ENCODE data around the gene NOL6. TPM values are rescaled to one million over a fixed set of nuclear protein-coding genes. Genes with fewer than 3 reads are reported as not detected.
"Not testable (repeated sequence)": the region's sequence is repeated elsewhere in the genome, so short reads cannot be mapped to it uniquely, and the experiment has no call there.

NOL6 gene
- total RNA-seq, 1 donor from 2014 or later: 14.6 TPM

GRCh38 chr9:33465096-33465495 is 8.6 kb downstream of the NOL6 start:
- Histone ChIP-seq H3K27ac (ENCODE audit: low read depth, low read length) (no peak overlapping the region), H3K36me3 (ENCODE audit: control insufficient read depth in 3 of 3, insufficient read depth in 3 of 3, low read length in 3 of 3) (peaks cover 89 to 96% (median 93%) of the 10 kb centered on the region in 3 donors), H3K4me3 (ENCODE audit: low read length in 3 of 3) (no peak overlapping the region), H3K27me3 (ENCODE audit: control insufficient read depth in 3 of 3, insufficient read depth in 3 of 3, low read length in 3 of 3) (no peaks in the 10 kb centered on the region), H3K9ac (ENCODE audit: low read depth in 1 of 3, low read length in 3 of 3) (no peak overlapping the region), H3K4me1 (ENCODE audit: control insufficient read depth in 3 of 3, insufficient read depth in 3 of 3, low read length in 3 of 3) (no peaks in the 10 kb centered on the region), H3K9me3 (ENCODE audit: control insufficient read depth in 3 of 3, low read length in 3 of 3) (no peaks in the 10 kb centered on the region)

DNA sequence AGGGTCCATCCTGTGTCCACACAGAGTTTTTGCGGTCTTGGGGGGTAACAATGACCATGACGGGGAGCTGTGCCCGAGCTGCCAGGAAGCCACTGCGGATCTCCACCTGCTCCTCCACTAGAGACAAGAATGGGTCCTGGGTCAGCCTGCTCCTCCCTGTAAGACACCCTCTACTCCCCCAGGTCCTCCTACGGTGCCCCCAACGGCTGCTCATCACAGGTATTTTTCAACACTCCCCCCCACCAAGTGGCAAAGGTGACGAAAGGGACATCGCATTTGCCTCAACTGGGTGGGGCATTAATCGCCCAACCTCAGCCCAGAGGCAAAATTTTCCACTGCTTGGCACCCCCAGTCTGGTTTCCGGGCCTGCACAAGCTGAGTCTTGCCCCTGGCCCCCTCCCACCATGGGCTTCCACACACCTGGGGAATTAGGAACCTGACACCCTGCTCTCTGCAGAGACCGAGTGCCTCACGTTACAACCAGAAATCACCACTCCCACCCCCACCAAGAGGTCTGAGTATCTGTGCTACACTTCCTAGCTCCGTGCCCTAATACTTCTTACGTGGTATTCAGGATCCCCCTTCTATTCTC is 9.6 kb downstream of the NOL6 start:
- H3K36me3 ChIP-seq (ENCODE audit: control insufficient read depth in 3 of 3, insufficient read depth in 3 of 3, low read length in 3 of 3): peaks cover 79 to 86% (median 84%) of the 10 kb centered on the region in 3 donors
- no peaks in the 10 kb centered on the region for H3K9me3 ChIP-seq (ENCODE audit: control insufficient read depth in 3 of 3, low read length in 3 of 3)
- no peak overlapping the region for H3K27ac ChIP-seq (ENCODE audit: low read depth, low read length)
- no peak overlapping the region for H3K9ac ChIP-seq (ENCODE audit: low read depth in 1 of 3, low read length in 3 of 3)
- H3K4me3 ChIP-seq (ENCODE audit: low read length in 3 of 3): no peak overlapping the region
- no peaks in the 10 kb centered on the region for H3K27me3 ChIP-seq (ENCODE audit: control insufficient read depth in 3 of 3, insufficient read depth in 3 of 3, low read length in 3 of 3)
- H3K4me1 ChIP-seq (ENCODE audit: control insufficient read depth in 3 of 3, insufficient read depth in 3 of 3, low read length in 3 of 3): no peaks in the 10 kb centered on the region

GRCh38 chr9:33463151-33463550 is 10.6 kb downstream of the NOL6 start:
- Histone ChIP-seq H3K36me3 (ENCODE audit: control insufficient read depth in 3 of 3, insufficient read depth in 3 of 3, low read length in 3 of 3) (peaks cover 70 to 76% (median 74%) of the 10 kb centered on the region in 3 donors), H3K4me3 (ENCODE audit: low read length in 3 of 3) (no peak overlapping the region), H3K9me3 (ENCODE audit: control insufficient read depth in 3 of 3, low read length in 3 of 3) (no peaks in the 10 kb centered on the region), H3K4me1 (ENCODE audit: control insufficient read depth in 3 of 3, insufficient read depth in 3 of 3, low read length in 3 of 3) (no peaks in the 10 kb centered on the region), H3K27ac (ENCODE audit: low read depth, low read length) (no peak overlapping the region), H3K9ac (ENCODE audit: low read depth in 1 of 3, low read length in 3 of 3) (no peak overlapping the region), H3K27me3 (ENCODE audit: control insufficient read depth in 3 of 3, insufficient read depth in 3 of 3, low read length in 3 of 3) (no peaks in the 10 kb centered on the region)

DNA sequence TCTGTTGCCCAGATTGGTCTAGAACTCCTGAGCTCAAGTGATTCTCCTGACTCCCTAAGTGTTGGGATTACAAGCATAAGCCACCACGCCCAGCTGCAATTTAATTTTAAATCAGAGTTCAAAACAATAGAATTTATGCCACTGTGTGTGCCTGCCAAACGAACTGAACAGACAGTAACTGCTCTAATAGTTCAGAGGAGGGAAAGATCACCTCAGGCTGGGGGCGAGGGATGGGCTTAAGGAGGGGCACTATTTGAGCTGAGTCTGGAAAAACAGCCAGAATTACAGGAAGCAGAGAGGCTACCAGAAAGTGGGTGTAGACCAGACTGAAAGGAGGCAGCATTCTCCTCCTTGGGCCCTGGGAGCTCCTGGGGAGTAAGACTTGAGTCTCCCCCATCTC is 12.2 kb downstream of the NOL6 start:
- peaks cover 53 to 60% (median 57%) of the 10 kb centered on the region in 3 donors for H3K36me3 ChIP-seq (ENCODE audit: control insufficient read depth in 3 of 3, insufficient read depth in 3 of 3, low read length in 3 of 3)
- no peak overlapping the region for H3K9ac ChIP-seq (ENCODE audit: low read depth in 1 of 3, low read length in 3 of 3)
- no peak overlapping the region for H3K27ac ChIP-seq (ENCODE audit: low read depth, low read length)
- H3K27me3 ChIP-seq (ENCODE audit: control insufficient read depth in 3 of 3, insufficient read depth in 3 of 3, low read length in 3 of 3): no peaks in the 10 kb centered on the region
- no peaks in the 10 kb centered on the region for H3K4me1 ChIP-seq (ENCODE audit: control insufficient read depth in 3 of 3, insufficient read depth in 3 of 3, low read length in 3 of 3)
- no peak overlapping the region for H3K4me3 ChIP-seq (ENCODE audit: low read length in 3 of 3)
- no peaks in the 10 kb centered on the region for H3K9me3 ChIP-seq (ENCODE audit: control insufficient read depth in 3 of 3, low read length in 3 of 3)

DNA sequence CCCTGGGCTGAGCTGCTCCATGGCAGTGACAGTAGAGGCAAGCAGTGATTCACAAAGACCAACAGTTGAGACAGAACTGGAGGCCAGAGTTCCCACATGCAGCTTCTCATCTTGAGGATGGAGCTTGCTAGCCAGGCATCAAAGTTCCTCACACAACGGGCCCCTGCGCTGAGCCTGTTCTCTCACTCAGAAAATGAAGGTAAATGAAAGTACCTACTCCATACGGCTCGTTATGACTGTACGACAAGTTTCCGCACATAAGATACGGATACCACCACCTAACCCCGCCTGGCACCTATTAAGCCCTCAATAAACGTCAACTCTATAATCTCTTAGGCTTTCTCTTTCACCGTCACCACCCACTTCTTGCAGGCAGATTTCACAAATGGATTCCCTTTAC is 12.9 kb downstream of the NOL6 start:
- Histone ChIP-seq H3K4me3 (ENCODE audit: low read length in 3 of 3) (no peak overlapping the region), H3K9ac (ENCODE audit: low read depth in 1 of 3, low read length in 3 of 3) (no peak overlapping the region), H3K27me3 (ENCODE audit: control insufficient read depth in 3 of 3, insufficient read depth in 3 of 3, low read length in 3 of 3) (no peaks in the 10 kb centered on the region), H3K36me3 (ENCODE audit: control insufficient read depth in 3 of 3, insufficient read depth in 3 of 3, low read length in 3 of 3) (peaks cover 47 to 53% (median 51%) of the 10 kb centered on the region in 3 donors), H3K27ac (ENCODE audit: low read depth, low read length) (no peak overlapping the region), H3K4me1 (ENCODE audit: control insufficient read depth in 3 of 3, insufficient read depth in 3 of 3, low read length in 3 of 3) (no peaks in the 10 kb centered on the region), H3K9me3 (ENCODE audit: control insufficient read depth in 3 of 3, low read length in 3 of 3) (no peaks in the 10 kb centered on the region)

- H3K9me3 ChIP-seq (ENCODE audit: control insufficient read depth in 3 of 3, low read length in 3 of 3): no peaks in the 10 kb centered on the region
- H3K27me3 ChIP-seq (ENCODE audit: control insufficient read depth in 3 of 3, insufficient read depth in 3 of 3, low read length in 3 of 3): no peaks in the 10 kb centered on the region
- H3K27ac ChIP-seq (ENCODE audit: low read depth, low read length): no peak overlapping the region
- no peak overlapping the region for H3K4me3 ChIP-seq (ENCODE audit: low read length in 3 of 3)
- H3K9ac ChIP-seq (ENCODE audit: low read depth in 1 of 3, low read length in 3 of 3): no peak overlapping the region
- H3K36me3 ChIP-seq (ENCODE audit: control insufficient read depth in 3 of 3, insufficient read depth in 3 of 3, low read length in 3 of 3): peaks cover 29 to 36% (median 34%) of the 10 kb centered on the region in 3 donors
- no peaks in the 10 kb centered on the region for H3K4me1 ChIP-seq (ENCODE audit: control insufficient read depth in 3 of 3, insufficient read depth in 3 of 3, low read length in 3 of 3)
Measured at GRCh38 chr9:33459115-33459514, 14.6 kb downstream of the NOL6 start.

DNA sequence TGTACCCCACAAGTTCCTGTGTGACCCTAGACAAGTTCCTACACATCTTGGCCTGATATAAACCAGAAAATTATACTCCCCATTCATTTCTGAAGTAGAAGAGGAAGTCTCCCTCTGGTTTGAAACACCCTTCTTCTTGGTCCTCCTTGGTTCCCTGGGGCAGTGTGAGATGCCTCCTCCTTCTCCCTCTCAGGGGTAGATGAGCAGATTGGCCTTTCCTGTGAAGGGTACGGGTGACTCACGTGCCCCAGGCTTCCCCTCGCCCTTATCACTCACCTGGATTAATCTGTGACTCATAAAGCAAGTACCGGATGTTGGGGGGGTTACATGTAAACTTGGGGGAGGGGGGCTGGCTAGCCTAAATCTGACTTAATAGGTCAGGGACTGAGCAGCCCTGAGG is 15.3 kb downstream of the NOL6 start:
- Histone ChIP-seq H3K9me3 (ENCODE audit: control insufficient read depth in 3 of 3, low read length in 3 of 3) (no peaks in the 10 kb centered on the region), H3K9ac (ENCODE audit: low read depth in 1 of 3, low read length in 3 of 3) (no peak overlapping the region), H3K4me1 (ENCODE audit: control insufficient read depth in 3 of 3, insufficient read depth in 3 of 3, low read length in 3 of 3) (no peaks in the 10 kb centered on the region), H3K27ac (ENCODE audit: low read depth, low read length) (no peak overlapping the region), H3K36me3 (ENCODE audit: control insufficient read depth in 3 of 3, insufficient read depth in 3 of 3, low read length in 3 of 3) (peaks cover 22 to 29% (median 28%) of the 10 kb centered on the region in 3 donors), H3K27me3 (ENCODE audit: control insufficient read depth in 3 of 3, insufficient read depth in 3 of 3, low read length in 3 of 3) (no peaks in the 10 kb centered on the region), H3K4me3 (ENCODE audit: low read length in 3 of 3) (no peak overlapping the region)

GRCh38 chr9:33455945-33456344 is 17.8 kb downstream of the NOL6 start:
- no peaks in the 10 kb centered on the region for H3K4me1 ChIP-seq (ENCODE audit: control insufficient read depth in 3 of 3, insufficient read depth in 3 of 3, low read length in 3 of 3)
- peaks cover 2 to 6% (median 4%) of the 10 kb centered on the region in 3 donors for H3K36me3 ChIP-seq (ENCODE audit: control insufficient read depth in 3 of 3, insufficient read depth in 3 of 3, low read length in 3 of 3)
- no peaks in the 10 kb centered on the region for H3K9me3 ChIP-seq (ENCODE audit: control insufficient read depth in 3 of 3, low read length in 3 of 3)
- H3K27ac ChIP-seq (ENCODE audit: low read depth, low read length): no peak overlapping the region
- H3K9ac ChIP-seq (ENCODE audit: low read depth in 1 of 3, low read length in 3 of 3): no peak overlapping the region
- H3K4me3 ChIP-seq (ENCODE audit: low read length in 3 of 3): no peak overlapping the region
- H3K27me3 ChIP-seq (ENCODE audit: control insufficient read depth in 3 of 3, insufficient read depth in 3 of 3, low read length in 3 of 3): no peaks in the 10 kb centered on the region

DNA sequence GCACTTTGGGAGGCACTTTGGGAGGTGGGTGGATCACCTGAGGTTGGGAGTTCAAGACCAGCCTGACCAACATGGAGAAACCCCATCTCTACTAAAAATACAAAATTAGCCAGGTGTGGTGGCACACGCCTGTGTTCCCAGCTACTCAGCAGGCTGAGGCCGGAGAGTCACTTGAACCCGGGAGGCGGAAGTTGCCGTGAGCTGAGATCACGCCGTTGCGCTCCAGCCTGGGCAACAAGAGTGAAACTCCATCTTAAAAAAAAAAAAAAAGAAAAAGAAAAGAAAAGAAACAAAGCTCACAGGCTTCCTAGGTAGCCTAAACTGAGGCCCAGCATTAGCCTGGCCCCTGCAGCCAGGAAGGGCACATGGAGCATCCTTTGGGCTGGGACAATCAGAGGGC is 18.3 kb downstream of the NOL6 start:
- not testable (repeated sequence) for H3K9me3 ChIP-seq (ENCODE audit: control insufficient read depth in 3 of 3, low read length in 3 of 3); H3K36me3 ChIP-seq (ENCODE audit: control insufficient read depth in 3 of 3, insufficient read depth in 3 of 3, low read length in 3 of 3); H3K4me1 ChIP-seq (ENCODE audit: control insufficient read depth in 3 of 3, insufficient read depth in 3 of 3, low read length in 3 of 3); H3K27ac ChIP-seq (ENCODE audit: low read depth, low read length); H3K27me3 ChIP-seq (ENCODE audit: control insufficient read depth in 3 of 3, insufficient read depth in 3 of 3, low read length in 3 of 3); H3K4me3 ChIP-seq (ENCODE audit: low read length in 3 of 3); H3K9ac ChIP-seq (ENCODE audit: low read depth in 1 of 3, low read length in 3 of 3)

DNA sequence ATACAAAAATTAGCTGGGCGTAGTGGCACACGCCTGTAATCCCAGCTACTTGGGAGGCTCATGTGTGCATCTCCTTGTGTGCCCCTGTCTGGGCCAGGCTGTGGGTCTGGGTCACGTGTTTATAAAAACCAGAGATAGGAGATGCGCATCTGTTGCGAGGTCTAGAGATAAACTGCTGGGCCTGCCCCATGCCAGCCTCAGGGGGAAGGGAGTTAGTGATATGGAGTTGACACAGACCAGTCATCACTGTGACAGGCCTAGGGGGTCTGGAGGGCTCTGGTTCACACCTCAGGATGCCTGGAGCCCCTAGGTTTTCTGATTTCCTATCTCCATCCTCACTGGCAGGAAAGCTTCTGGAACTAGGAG is 19.1 kb downstream of the NOL6 start:
- not testable (repeated sequence) for H3K27ac ChIP-seq (ENCODE audit: low read depth, low read length); H3K4me1 ChIP-seq (ENCODE audit: control insufficient read depth in 3 of 3, insufficient read depth in 3 of 3, low read length in 3 of 3); H3K36me3 ChIP-seq (ENCODE audit: control insufficient read depth in 3 of 3, insufficient read depth in 3 of 3, low read length in 3 of 3); H3K9ac ChIP-seq (ENCODE audit: low read depth in 1 of 3, low read length in 3 of 3); H3K4me3 ChIP-seq (ENCODE audit: low read length in 3 of 3); H3K27me3 ChIP-seq (ENCODE audit: control insufficient read depth in 3 of 3, insufficient read depth in 3 of 3, low read length in 3 of 3); H3K9me3 ChIP-seq (ENCODE audit: control insufficient read depth in 3 of 3, low read length in 3 of 3)

All from skeletal muscle tissue (tissue), 4 donors.